Left cardiac atrium (tissue), 4 donors: ENCODE data around the gene CHMP6. TPM values are rescaled to one million over a fixed set of nuclear protein-coding genes. Genes with fewer than 3 reads are reported as not detected.
"Not testable (repeated sequence)": the region's sequence is repeated elsewhere in the genome, so short reads cannot be mapped to it uniquely, and the experiment has no call there.

Source experiments
- ATAC-seq, 2 donors: fragments of 200-7000 bp; cut with Tn5 transposase; one replicate each; pipeline ENCODE4 v1.9.1; 2020; ENCODE audit warnings: mild to moderate bottlenecking in 2 of 2, moderate library complexity in 2 of 2
- DNase-seq: peaks from one replicate; pipeline ENCODE4 v3.0.0-alpha.2; 2020
- intact Hi-C, 2 donors: fragments of 100-400 bp; cut with DNase I; formaldehyde crosslinking; loops; one replicate each; pipeline versions ENCODE4 v1.14.1 to v1.15.1; 2022 to 2023
- total RNA-seq, 2 donors: library from RNA; stranded (reverse); fragmentation: NEBNext Ultra II Directional; extraction: Animal tissue kit (Norgen Biotek cat#: 25700); gene quantifications; one replicate each; pipeline ENCODE4 v1.2.1, GENCODE V29; 2021
- donor health status: DM: no; HTN: yes; CAD: no.
- donor health status: DM: no; HTN: yes; CAD: no; lungs with severe emphysema.
- donor health status: DM: yes; HTN: yes; CAD: no.
- donor health status: Dilated cardiomyopathy.

The CHMP6 gene
- total RNA-seq, 2 donors from 2014 or later, result 17.4 to 19.1 TPM

GRCh38 chr17:81021531-81022343 lies 30.1 kb downstream of the CHMP6 start:
- ATAC-seq, result no peak
- intact Hi-C loops, result loop anchor here in 1 of 2 donors (2.0 kb wide), 1 partner anchor 75 kb away; no protein-coding TSS in a partner anchor
- no peak for DNase-seq

GRCh38 chr17:81022344-81022676 lies 30.7 kb downstream of the CHMP6 start:
- intact Hi-C loops, result loop anchor here in 1 of 2 donors (2.0 kb wide), 1 partner anchor 74 kb away; no protein-coding TSS in a partner anchor
- ATAC-seq, result no peak
- no peak for DNase-seq

GRCh38 chr17:81025065-81025740 lies 33.6 kb downstream of the CHMP6 start:
- DNase-seq (no peak), ATAC-seq (no peak)
- intact Hi-C loops, result loop anchor here in 1 of 2 donors (5.0 kb wide), 1 partner anchor 77 kb away; no protein-coding TSS in a partner anchor

GRCh38 chr17:81025741-81026129 lies 34.1 kb downstream of the CHMP6 start:
- intact Hi-C loops, result loop anchor here in 1 of 2 donors (5.0 kb wide), 1 partner anchor 77 kb away; no protein-coding TSS in a partner anchor
- DNase-seq (no peak), ATAC-seq (no peak)

GRCh38 chr17:81026266-81027036 lies 34.8 kb downstream of the CHMP6 start:
- DNase-seq (no peak), ATAC-seq (no peak)
- intact Hi-C loops, result loop anchor here in 1 of 2 donors (5.0 kb wide), 1 partner anchor 76 kb away; no protein-coding TSS in a partner anchor

GRCh38 chr17:81027038-81027437 lies 35.4 kb downstream of the CHMP6 start:
- ATAC-seq (no peak), DNase-seq (no peak)
- intact Hi-C loops, result loop anchor here in 1 of 2 donors (5.0 kb wide), 1 partner anchor 75 kb away; no protein-coding TSS in a partner anchor

GRCh38 chr17:81027591-81028505 lies 36.2 kb downstream of the CHMP6 start:
- no peak for DNase-seq

GRCh38 chr17:81028506-81028858 lies 36.8 kb downstream of the CHMP6 start:
- no peak for DNase-seq
- intact Hi-C loops, result loop anchor here in 1 of 2 donors (5.0 kb wide), 1 partner anchor 74 kb away; no protein-coding TSS in a partner anchor
- no peak for ATAC-seq

More at GRCh38 chr17:81027591-81028505, 36.2 kb downstream of the CHMP6 start:
- intact Hi-C loops, result loop anchor here in 1 of 2 donors (5.0 kb wide), 1 partner anchor 74 kb away; no protein-coding TSS in a partner anchor
- ATAC-seq, result no peak

GRCh38 chr17:81029859-81030258 lies 38.2 kb downstream of the CHMP6 start:
- intact Hi-C loops, result loop anchor here in 1 of 2 donors (5.0 kb wide), 1 partner anchor 72 kb away; no protein-coding TSS in a partner anchor
- ATAC-seq, result no peak

GRCh38 chr17:81030312-81030711 lies 38.7 kb downstream of the CHMP6 start:
- DNase-seq, ATAC-seq, intact Hi-C loops: not testable (repeated sequence)

More at GRCh38 chr17:81029859-81030258, 38.2 kb downstream of the CHMP6 start:
- no peak for DNase-seq

- intact Hi-C loops, result no loop called here
- ATAC-seq (peak; percentile 30 to 47), DNase-seq (peak; percentile 72)
These were observed 39.3 kb downstream of the CHMP6 start for GRCh38 chr17:81030741-81031565.

- DNase-seq (no peak), ATAC-seq (no peak)
- intact Hi-C loops, result no loop called here
These were observed 40.2 kb downstream of the CHMP6 start for GRCh38 chr17:81031566-81032550.

GRCh38 chr17:81032641-81033480 lies 41.2 kb downstream of the CHMP6 start:
- intact Hi-C loops, result no loop called here
- no peak for DNase-seq
- ATAC-seq, result no peak

- DNase-seq (no peak), ATAC-seq (no peak)
- intact Hi-C loops, result no loop called here
These were observed 42.0 kb downstream of the CHMP6 start for GRCh38 chr17:81033535-81034167.
